ENCODE measurements around the gene CLDN14.

The CLDN14 gene

GRCh38 chr21:36433059-36433709, 46.7 kb downstream of the CLDN14 start:
- DNase-seq (ENCODE audit: low read depth): no peak

GRCh38 chr21:36431252-36431651, 48.7 kb downstream of the CLDN14 start:
- DNase-seq (ENCODE audit: low read depth): no peak

GRCh38 chr21:36430841-36431240, 49.1 kb downstream of the CLDN14 start:
- DNase-seq (ENCODE audit: low read depth): no peak

- DNase-seq (ENCODE audit: low read depth): peak; percentile 81
These were observed 49.9 kb downstream of the CLDN14 start for GRCh38 chr21:36429947-36430546.

- no peak for DNase-seq (ENCODE audit: low read depth)
These were observed 51.0 kb downstream of the CLDN14 start for GRCh38 chr21:36428761-36429432.

- no peak for DNase-seq (ENCODE audit: low read depth)
These were observed 52.4 kb downstream of the CLDN14 start for GRCh38 chr21:36427502-36427901.

- DNase-seq (ENCODE audit: low read depth): no peak
These were observed 54.6 kb downstream of the CLDN14 start for GRCh38 chr21:36425286-36425685.

GRCh38 chr21:36424592-36424991, 55.3 kb downstream of the CLDN14 start:
- DNase-seq (ENCODE audit: low read depth): no peak

- DNase-seq (ENCODE audit: low read depth): no peak
These were observed 56.0 kb downstream of the CLDN14 start for GRCh38 chr21:36423771-36424433.

- peak; percentile 9 for DNase-seq (ENCODE audit: low read depth)
These were observed 57.4 kb downstream of the CLDN14 start for GRCh38 chr21:36422279-36423098.

- DNase-seq (ENCODE audit: low read depth): no peak
These were observed 59.2 kb downstream of the CLDN14 start for GRCh38 chr21:36420571-36421339.

GRCh38 chr21:36419996-36420395, 59.9 kb downstream of the CLDN14 start:
- DNase-seq (ENCODE audit: low read depth): peak; percentile 88

- no peak for DNase-seq (ENCODE audit: low read depth)
These were observed 60.7 kb downstream of the CLDN14 start for GRCh38 chr21:36419241-36419640.

GRCh38 chr21:36415375-36415774, 64.5 kb downstream of the CLDN14 start:
- DNase-seq (ENCODE audit: low read depth): no peak

- no peak for DNase-seq (ENCODE audit: low read depth)
These were observed 67.0 kb downstream of the CLDN14 start for GRCh38 chr21:36412916-36413315.

- no peak for DNase-seq (ENCODE audit: low read depth)
These were observed 68.6 kb downstream of the CLDN14 start for GRCh38 chr21:36411301-36411700.

Data from fibroblast of the conjunctiva (primary cell).